GM18868 (cell line): Measurements from ENCODE around the gene PLPPR2.
"Not testable (repeated sequence)": the region's sequence is repeated elsewhere in the genome, so short reads cannot be mapped to it uniquely, and the experiment has no call there.

ENCODE experiments used
- ATAC-seq: cut with Tn5 transposase; IDR thresholded peaks from one replicate; pipeline ENCODE4 v1.9.1; 2021; ENCODE audit warnings: mild to moderate bottlenecking, moderate library complexity; ENCODE audit not compliant: unreplicated experiment

The PLPPR2 gene

DNA sequence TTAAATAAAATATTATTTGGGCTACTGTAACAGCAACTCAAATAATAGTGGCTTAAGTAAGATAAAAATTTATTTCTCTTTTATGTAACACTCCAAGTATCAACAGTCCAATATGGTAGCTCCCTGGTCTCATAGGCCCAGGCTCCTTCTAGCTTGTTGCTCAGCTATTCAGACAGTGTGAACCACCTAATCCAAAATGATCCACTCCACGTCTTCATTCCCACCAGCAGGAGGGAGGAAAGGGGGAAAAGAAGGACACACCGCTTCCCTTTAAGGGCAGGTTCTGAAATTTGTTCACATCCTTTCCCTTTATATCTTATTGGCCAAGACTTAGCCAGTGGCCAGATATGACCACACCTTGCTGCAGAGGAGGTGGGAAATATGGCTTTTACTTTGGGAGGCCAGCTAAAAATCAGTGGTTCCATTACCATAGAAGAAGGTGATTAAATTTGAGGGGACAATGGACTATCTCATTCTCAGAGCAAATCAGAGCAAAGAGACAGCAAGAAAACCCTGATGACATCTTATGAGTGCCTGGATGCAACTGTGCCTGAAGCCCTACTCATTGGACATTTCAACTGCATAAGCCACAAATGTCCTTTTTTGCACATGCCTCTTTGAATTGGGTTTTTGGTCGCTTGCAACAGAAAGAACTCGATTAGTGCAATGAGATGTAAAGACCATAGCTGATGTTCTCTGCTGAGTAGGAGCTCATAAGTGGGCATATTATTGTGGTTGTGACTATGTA lies 35.9 kb downstream of the PLPPR2 start:
- no peak for ATAC-seq

- ATAC-seq = no peak
These were observed 41.9 kb downstream of the PLPPR2 start for GRCh38 chr19:11397089-11397610.

DNA sequence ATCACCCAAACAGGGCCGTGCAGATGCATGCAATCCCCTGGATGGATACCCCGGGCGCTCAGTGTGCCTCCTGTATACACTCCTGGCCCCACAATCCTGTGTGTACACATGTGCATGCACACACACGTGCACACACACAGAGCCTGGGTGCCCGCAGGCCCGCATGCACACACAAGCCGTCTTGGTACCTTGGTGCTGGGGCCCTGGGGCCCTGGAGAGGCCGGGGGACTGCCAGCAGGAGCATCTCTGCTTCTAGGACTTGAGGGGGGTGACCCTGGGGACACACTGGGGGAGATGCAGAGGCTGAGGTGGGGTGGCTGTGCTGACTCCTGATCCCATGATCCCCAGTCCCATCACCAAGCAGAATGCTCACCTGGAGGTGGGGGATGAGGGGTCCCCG lies 44.4 kb downstream of the PLPPR2 start:
- no peak for ATAC-seq

GRCh38 chr19:11400798-11401197 lies 45.6 kb downstream of the PLPPR2 start:
- no peak for ATAC-seq

DNA sequence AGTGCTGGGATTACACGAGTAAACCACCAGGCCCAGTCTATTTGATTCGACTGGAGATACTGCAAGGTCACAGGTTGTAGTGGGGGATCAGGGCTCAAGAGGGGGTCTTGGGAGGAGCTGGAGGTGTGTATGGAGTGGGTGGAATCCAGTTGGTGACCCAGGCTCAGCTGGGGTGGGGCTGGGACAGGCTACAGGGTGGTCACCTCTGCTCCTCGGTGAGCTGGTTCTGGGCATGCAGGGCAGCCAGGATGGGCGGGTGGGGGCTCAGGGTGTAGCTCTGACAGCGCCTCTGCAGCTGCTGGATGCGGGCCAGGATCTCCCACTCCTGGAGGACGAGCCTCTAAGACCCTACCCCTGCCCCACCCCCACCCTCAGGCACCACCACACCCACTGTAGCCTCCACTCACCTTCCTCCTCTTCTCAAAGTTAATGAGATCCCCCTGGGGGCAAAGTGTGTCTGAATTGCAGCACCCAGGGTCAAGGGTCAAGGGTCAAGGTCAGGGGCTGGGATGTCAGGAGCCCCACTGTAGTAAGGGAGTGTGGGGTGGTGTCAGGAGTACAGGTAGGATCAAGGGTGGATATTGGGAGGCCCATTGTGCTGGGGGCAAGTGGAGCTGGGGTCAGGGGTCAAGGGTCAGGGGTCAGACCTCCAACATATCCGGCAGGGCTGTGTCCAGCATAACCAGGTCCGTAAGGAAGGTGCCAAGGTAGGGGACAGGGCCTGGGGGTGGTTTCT lies 46.7 kb downstream of the PLPPR2 start:
- ATAC-seq = no peak

GRCh38 chr19:11404588-11405222 lies 49.5 kb downstream of the PLPPR2 start:
- ATAC-seq = no peak

- ATAC-seq = no peak
These were observed 50.8 kb downstream of the PLPPR2 start for GRCh38 chr19:11405846-11406643.

GRCh38 chr19:11406703-11407236 lies 51.5 kb downstream of the PLPPR2 start:
- not testable (repeated sequence) for ATAC-seq

DNA sequence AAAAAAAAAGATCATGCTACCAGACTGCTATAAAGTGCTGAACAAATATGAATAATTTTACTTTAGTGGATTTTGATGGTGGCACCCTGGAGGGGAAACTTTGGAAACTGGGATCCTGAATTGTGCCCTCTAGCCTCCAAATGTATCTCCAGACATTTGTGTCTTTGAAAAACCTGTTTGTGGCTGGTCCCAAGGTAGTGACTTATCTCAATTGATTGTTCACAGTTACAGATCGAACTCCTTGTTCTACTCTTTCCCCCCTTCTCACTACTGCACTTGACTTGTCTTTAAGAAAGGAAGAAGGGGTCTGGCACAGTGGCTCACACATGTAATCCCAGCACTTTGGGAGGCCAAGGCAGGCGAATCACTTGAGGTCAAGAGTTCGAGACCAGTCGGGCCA lies 53.4 kb downstream of the PLPPR2 start:
- no peak for ATAC-seq

DNA sequence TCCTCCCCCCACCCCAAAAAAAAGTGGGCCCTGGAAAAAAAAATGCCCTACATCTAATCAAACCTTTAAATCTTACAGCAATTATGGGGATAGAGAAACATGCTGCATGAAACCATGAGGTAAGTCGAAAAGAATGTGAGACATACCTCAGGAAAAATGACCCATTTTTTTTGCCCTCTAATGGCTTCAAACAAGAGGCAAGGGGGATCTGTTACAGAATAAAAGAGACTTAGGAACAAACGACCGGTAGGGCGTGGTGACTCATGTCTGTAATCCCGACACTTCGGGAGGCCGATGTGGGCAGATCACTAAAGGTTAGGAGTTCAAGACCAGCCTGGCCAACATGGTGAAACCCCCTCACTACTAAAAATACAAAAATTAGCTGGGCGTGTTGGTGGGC lies 55.5 kb downstream of the PLPPR2 start:
- ATAC-seq = no peak

- ATAC-seq = no peak
These were observed 59.3 kb downstream of the PLPPR2 start for GRCh38 chr19:11414544-11414943.
